K562 (cell line): ENCODE results near the gene ZSWIM1. TPM values are rescaled to one million over a fixed set of nuclear protein-coding genes. Genes with fewer than 3 reads are reported as not detected.

Experiments used
- ATAC-seq: fragments of 200-7000 bp; cut with Tn5 transposase; 3 replicates; pipeline ENCODE4 v1.9.1; 2020; ENCODE audit warnings: moderate library complexity
- BruUV-seq: library from RNA; stranded (reverse); fragments of 400-500 nt; replicated peaks from 2 replicates; lab custom pipeline; 2021; lab: Mats Ljungman, UMichigan
- CTCF ChIA-PET: fragments of 300-600 bp; formaldehyde crosslinking; extraction: SDS; loops from one replicate; lab custom pipeline; 2021; ENCODE audit warnings: low intra/inter-chr PET ratio; lab: Yijun Ruan, JAX
- POLR2A ChIA-PET: fragments of 300-600, 350-650 bp; sonication (Branson Sonifier 250); formaldehyde crosslinking; extraction: SDS; loops from one replicate; lab custom pipeline; 2021; ENCODE audit warnings: antibody characterized with exemption, inconsistent platforms; lab: Yijun Ruan, JAX
- DNase-seq, 4 experiments: peaks; one replicate each; pipeline versions ENCODE4 v3.0.0 to v3.0.0-alpha.2; 2011 to 2018; ENCODE audit warnings: low spot score in 3 of 4, mixed read lengths in 3 of 4; ENCODE audit errors: extremely low read depth in 1 of 4
- FAIRE-seq: peaks from 2 replicates; lab custom pipeline; 2011; peaks lifted over from hg19 to GRCh38; lab: Jason Lieb, UNC
- H2AFZ ChIP-seq: 2 replicates; pipeline ENCODE4 v1.6.0; 2011; ENCODE audit warnings: low read depth, low read length, control low read depth, inconsistent platforms
- H3K27ac ChIP-seq: fragments of 200-600 bp; 3 replicates; pipeline ENCODE4 v1.8.0; 2011; ENCODE audit warnings: low read depth, mild to moderate bottlenecking, control low read depth, inconsistent platforms, low read length, moderate library complexity, mixed read lengths; ENCODE audit errors: extremely low read depth
- H3K27me3 ChIP-seq, 2 experiments: fragments of 300-600 bp in 1 of 2; 2 replicates in 1 of 2; 3 replicates in 1 of 2; pipeline versions ENCODE4 v1.6.0 to v1.8.0; 2011; ENCODE audit warnings: inconsistent platforms in 2 of 2, low read length in 2 of 2, mild to moderate bottlenecking in 1 of 2, mixed read lengths in 1 of 2, moderate library complexity in 1 of 2; ENCODE audit not compliant: control insufficient read depth in 2 of 2, insufficient read depth in 2 of 2
- H3K36me3 ChIP-seq: fragments of 300-600 bp; 3 replicates; pipeline ENCODE4 v1.8.0; 2011; ENCODE audit warnings: mild to moderate bottlenecking, low read length, inconsistent platforms; ENCODE audit not compliant: control insufficient read depth, insufficient read depth
- H3K4me1 ChIP-seq, 2 experiments: fragments of 200-600 bp in 1 of 2; replicated peaks in 1 of 2; 2 replicates in 1 of 2; 3 replicates in 1 of 2; pipeline versions ENCODE4 v1.5.1 to v1.8.0; 2011; ENCODE audit warnings: inconsistent platforms in 2 of 2, low read length in 2 of 2, mild to moderate bottlenecking in 1 of 2, mixed read lengths in 1 of 2, moderate library complexity in 1 of 2; ENCODE audit not compliant: control insufficient read depth in 2 of 2, insufficient read depth in 2 of 2
- H3K4me2 ChIP-seq: 2 replicates; pipeline ENCODE4 v1.6.1; 2011; ENCODE audit warnings: low read length, control low read depth, inconsistent platforms, mixed read lengths; ENCODE audit not compliant: insufficient read depth
- H3K4me3 ChIP-seq: fragments of 200-600 bp; sonication (generic), shearing (Covaris generic); 2 replicates; pipeline ENCODE4 v1.5.1; 2016; ENCODE audit warnings: control low read depth, inconsistent platforms
- H3K79me2 ChIP-seq: fragments of 200-600 bp; 3 replicates; pipeline ENCODE4 v1.8.0; 2011; ENCODE audit warnings: low read length, inconsistent platforms; ENCODE audit not compliant: control insufficient read depth, insufficient read depth
- H3K9ac ChIP-seq, 2 experiments: 2 replicates each; pipeline versions ENCODE4 v1.6.0 to v1.6.1; 2011; ENCODE audit warnings: low read depth in 2 of 2, low read length in 2 of 2, control low read depth in 1 of 2, inconsistent platforms in 1 of 2, mild to moderate bottlenecking in 1 of 2, mixed read lengths in 1 of 2; ENCODE audit not compliant: insufficient read depth in 1 of 2
- H3K9me1 ChIP-seq: one replicate; pipeline ENCODE4 v1.6.0; 2011; ENCODE audit warnings: inconsistent platforms, mild to moderate bottlenecking, low read length, moderate library complexity; ENCODE audit not compliant: control insufficient read depth, insufficient read depth
- H3K9me3 ChIP-seq: replicated peaks from 2 replicates; pipeline ENCODE4 v1.5.1; 2011; ENCODE audit warnings: low read depth, low read length, inconsistent platforms; ENCODE audit not compliant: control insufficient read depth, insufficient read depth
- H4K20me1 ChIP-seq: replicated peaks from 2 replicates; pipeline ENCODE4 v1.6.1; 2011; ENCODE audit warnings: low read length, inconsistent platforms, mixed read lengths; ENCODE audit not compliant: control insufficient read depth, insufficient read depth
- ATF7 ChIP-seq: fragments of 450-650 bp; IDR thresholded peaks from 2 replicates; pipeline ENCODE4 v1.7.1; 2014; ENCODE audit warnings: mild to moderate bottlenecking, moderate library complexity
- EGR1 ChIP-seq: fragments of 450-650 bp; conservative IDR thresholded peaks from 2 replicates; pipeline ENCODE4 v1.6.1; 2017; ENCODE audit warnings: mild to moderate bottlenecking
- KLF6 ChIP-seq: fragments of 250-450 bp; sonication (Bioruptor Pico); IDR thresholded peaks from 2 replicates; pipeline ENCODE4 v1.4.0; 2020; ENCODE audit warnings: mild to moderate bottlenecking, moderate library complexity, borderline replicate concordance
- OTX1 ChIP-seq: fragments of 450-650 bp; formaldehyde crosslinking; IDR thresholded peaks from 2 replicates; pipeline ENCODE4 v1.4.0; 2022; ENCODE audit warnings: mild to moderate bottlenecking
- PCBP1 ChIP-seq: fragments of 200-400 bp; formaldehyde crosslinking; IDR thresholded peaks from 2 replicates; pipeline ENCODE4 v1.6.1; 2018; ENCODE audit warnings: mild to moderate bottlenecking, low read depth, low read length; ENCODE audit not compliant: poor library complexity, severe bottlenecking
- PHF8 ChIP-seq: fragments of 200-600 bp; sonication (generic); IDR thresholded peaks from 2 replicates; pipeline ENCODE4 v1.6.1; 2012; ENCODE audit warnings: mixed run types, mild to moderate bottlenecking, inconsistent platforms, low read length, moderate library complexity, borderline replicate concordance
- RFX7 ChIP-seq: fragments of 250-450 bp; sonication (Bioruptor Pico); IDR thresholded peaks from 2 replicates; pipeline ENCODE4 v1.5.1; 2021; ENCODE audit warnings: mild to moderate bottlenecking
- TAF1 ChIP-seq: IDR thresholded peaks from 2 replicates; pipeline ENCODE4 v1.6.1; 2011; ENCODE audit warnings: mild to moderate bottlenecking, low read length, moderate library complexity; ENCODE audit not compliant: insufficient read depth, control insufficient read depth, severe bottlenecking; ENCODE audit errors: extremely low read depth
- ZNF124 ChIP-seq: sonication (generic); formaldehyde crosslinking; IDR thresholded peaks from 2 replicates; pipeline ENCODE4 v1.8.1; 2022; ENCODE audit warnings: missing genetic modification reagents
- ZNF668 ChIP-seq: fragments of 250-450 bp; sonication (Bioruptor Pico); IDR thresholded peaks from 2 replicates; pipeline ENCODE4 v1.8.0; 2022; ENCODE audit warnings: mild to moderate bottlenecking, inconsistent platforms
- ZNF780A ChIP-seq: fragments of 250-450 bp; sonication (Bioruptor Pico); IDR thresholded peaks from 2 replicates; pipeline ENCODE4 v1.5.0; 2021; ENCODE audit warnings: mild to moderate bottlenecking
- WGBS: fragments of 100-300 bp; shearing (Covaris generic); methylation state at CpG from one replicate; pipeline ENCODE4 v1.1.6; 2016; ENCODE audit warnings: low coverage, mixed read lengths; ENCODE audit not compliant: insufficient coverage; ENCODE audit errors: missing lambda C conversion rate; 5-methylcytosine and 5-hydroxymethylcytosine counted together
- in situ Hi-C: fragments of 300-500 bp; cut with MboI; formaldehyde crosslinking; loops from 4 replicates; pipeline ENCODE4 v1.15.0; 2018; ENCODE audit warnings: inconsistent platforms, mixed read lengths
- intact Hi-C: fragments of 100-400 bp; cut with micrococcal nuclease; formaldehyde crosslinking; loops from 2 replicates; pipeline ENCODE4 v1.14.2; 2022
- polyA plus RNA-seq, 8 experiments: library from polyadenylated mRNA; depleted of rRNA in 4 of 8; stranded (reverse) in 5 of 8; unstranded in 3 of 8; fragments of >200 nt; fragmentation: Nextera tagmentation in 2 of 8; fragmentation: Illumina TruSeq in 1 of 8; extraction: Ambion mirVana in 2 of 8; extraction: Trizol in 1 of 8; gene quantifications; 2 replicates each; pipeline versions ENCODE4 v1.2.1 to v1.2.3, GENCODE V29; 2011 to 2014; ENCODE audit warnings: inconsistent platforms in 1 of 8, missing spikeins in 1 of 8
- total RNA-seq, 7 experiments: library from RNA; depleted of rRNA in 6 of 7; stranded (reverse); fragments of >200 nt in 6 of 7; fragmentation: Illumina TruSeq in 2 of 7; extraction: Trizol in 2 of 7; gene quantifications; 2 replicates each; pipeline versions ENCODE4 v1.2.1 to v1.2.3, GENCODE V29; 2011 to 2021; ENCODE audit warnings: low replicate concordance in 1 of 7
- TF ChIP-seq, protein P1 (sequence below): fragments of 450-650 bp; IDR thresholded peaks from 2 replicates; pipeline ENCODE4 v1.6.1; 2018; ENCODE audit not compliant: partially characterized antibody
- TF ChIP-seq, protein P2 (sequence below): IDR thresholded peaks from 3 replicates; pipeline ENCODE4 v1.6.1; 2011; ENCODE audit warnings: borderline replicate concordance, mild to moderate bottlenecking, moderate library complexity; ENCODE audit not compliant: insufficient read length; ENCODE audit errors: extremely low read depth
- TF ChIP-seq, protein P3 (sequence below): fragments of 200-800 bp; sonication (Bioruptor generic); IDR thresholded peaks from 2 replicates; pipeline ENCODE4 v1.6.1; 2017; ENCODE audit warnings: missing genetic modification characterization, missing compliant biosample characterization

The ZSWIM1 gene
- total and polyA plus RNA-seq, 9 of the 15 experiments (the other 6 are each of a cell fraction or from before 2014, with no cell fraction given), result 2.5 to 15.6 (median 9.5) TPM

DNA sequence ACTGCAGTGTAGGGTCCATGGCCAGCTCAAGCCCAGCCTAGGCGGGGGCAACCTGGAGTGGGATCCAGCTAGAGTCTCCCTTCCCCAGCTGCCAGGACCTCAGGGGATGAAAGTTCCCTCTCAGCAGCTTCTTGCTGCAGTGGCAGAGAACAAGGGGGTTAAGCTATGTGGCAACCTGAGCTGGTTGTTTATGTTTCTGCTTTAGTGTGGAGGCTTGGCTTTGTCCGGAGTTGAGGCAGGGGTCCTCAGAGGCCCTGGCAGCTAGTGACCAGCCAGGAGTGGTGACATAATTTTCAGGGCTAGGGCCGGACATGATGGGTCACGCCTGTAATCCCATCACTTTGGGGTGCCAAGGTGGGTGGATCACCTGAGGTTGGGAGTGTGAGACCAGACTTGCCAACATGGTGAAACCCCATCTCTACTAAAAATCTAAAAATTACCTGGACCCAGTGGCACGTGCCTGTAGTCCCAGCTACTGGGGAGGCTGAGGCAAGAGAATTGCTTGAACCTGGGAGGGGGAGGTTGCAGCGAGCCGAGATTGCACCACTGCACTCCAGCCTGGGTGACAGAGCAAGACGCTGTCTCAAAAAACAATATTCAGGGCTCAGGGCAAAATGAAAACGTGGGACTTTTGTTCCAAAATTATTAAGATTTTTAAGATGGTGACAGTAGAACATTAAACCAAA is 44.9 kb downstream of the ZSWIM1 start:
- Histone ChIP-seq H3K9me1 (no peaks in the 10 kb centered on the region), H3K27ac (no peak overlapping the region), H3K9me3 (no peaks in the 10 kb centered on the region), H3K4me1 (peaks cover 6 to 10% of the 10 kb centered on the region in 2 experiments; a peak in 4 of 5 replicates), H3K79me2 (no peaks in the 10 kb centered on the region), H3K4me3 (no peak overlapping the region), H3K27me3 (no peaks in the 10 kb centered on the region; a peak in 1 of 5 replicates), H4K20me1 (peaks cover 3% of the 10 kb centered on the region; the same call in 1 of the 2 replicates), H2AFZ (no peak overlapping the region), H3K9ac (no peak overlapping the region), H3K36me3 (no peaks in the 10 kb centered on the region), H3K4me2 (no peak overlapping the region)
- no TSS peak for BruUV-seq
- ChIA-PET CTCF (no interaction called here), POLR2A (interaction anchor here (0.7 to 8.0 kb wide), 3 partner anchors 7 to 23 kb away, joined by 3 to 91 read pairs (median 3); partner anchors contain the start of gene PCIF1)
- intact Hi-C loops (no loop called here), in situ Hi-C loops (no loop called here)
- FAIRE-seq, result no peak
- no peak for DNase-seq
- 36% methylated on average over 9 of the region's 9 CpGs for WGBS
- ATAC-seq, result no peak
- TF ChIP-seq KLF6 (CRISPR knock-in tag) (no peak), TAF1 (no peak), PHF8 (no peak), ZNF780A (no peak), ZNF668 (no peak), RFX7 (CRISPR knock-in tag) (no peak), ATF7 (no peak), EGR1 (no peak), ZNF124 (CRISPR knock-in tag) (no peak), OTX1 (CRISPR knock-in tag) (no peak), PCBP1 (no peak)
- TF ChIP-seq, protein P1, sequence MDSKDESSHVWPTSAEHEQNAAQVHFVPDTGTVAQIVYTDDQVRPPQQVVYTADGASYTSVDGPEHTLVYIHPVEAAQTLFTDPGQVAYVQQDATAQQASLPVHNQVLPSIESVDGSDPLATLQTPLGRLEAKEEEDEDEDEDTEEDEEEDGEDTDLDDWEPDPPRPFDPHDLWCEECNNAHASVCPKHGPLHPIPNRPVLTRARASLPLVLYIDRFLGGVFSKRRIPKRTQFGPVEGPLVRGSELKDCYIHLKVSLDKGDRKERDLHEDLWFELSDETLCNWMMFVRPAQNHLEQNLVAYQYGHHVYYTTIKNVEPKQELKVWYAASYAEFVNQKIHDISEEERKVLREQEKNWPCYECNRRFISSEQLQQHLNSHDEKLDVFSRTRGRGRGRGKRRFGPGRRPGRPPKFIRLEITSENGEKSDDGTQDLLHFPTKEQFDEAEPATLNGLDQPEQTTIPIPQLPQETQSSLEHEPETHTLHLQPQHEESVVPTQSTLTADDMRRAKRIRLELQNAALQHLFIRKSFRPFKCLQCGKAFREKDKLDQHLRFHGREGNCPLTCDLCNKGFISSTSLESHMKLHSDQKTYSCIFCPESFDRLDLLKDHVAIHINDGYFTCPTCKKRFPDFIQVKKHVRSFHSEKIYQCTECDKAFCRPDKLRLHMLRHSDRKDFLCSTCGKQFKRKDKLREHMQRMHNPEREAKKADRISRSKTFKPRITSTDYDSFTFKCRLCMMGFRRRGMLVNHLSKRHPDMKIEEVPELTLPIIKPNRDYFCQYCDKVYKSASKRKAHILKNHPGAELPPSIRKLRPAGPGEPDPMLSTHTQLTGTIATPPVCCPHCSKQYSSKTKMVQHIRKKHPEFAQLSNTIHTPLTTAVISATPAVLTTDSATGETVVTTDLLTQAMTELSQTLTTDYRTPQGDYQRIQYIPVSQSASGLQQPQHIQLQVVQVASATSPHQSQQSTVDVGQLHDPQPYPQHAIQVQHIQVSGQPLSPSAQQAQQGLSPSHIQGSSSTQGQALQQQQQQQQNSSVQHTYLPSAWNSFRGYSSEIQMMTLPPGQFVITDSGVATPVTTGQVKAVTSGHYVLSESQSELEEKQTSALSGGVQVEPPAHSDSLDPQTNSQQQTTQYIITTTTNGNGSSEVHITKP, result no peak
- TF ChIP-seq, protein P2, sequence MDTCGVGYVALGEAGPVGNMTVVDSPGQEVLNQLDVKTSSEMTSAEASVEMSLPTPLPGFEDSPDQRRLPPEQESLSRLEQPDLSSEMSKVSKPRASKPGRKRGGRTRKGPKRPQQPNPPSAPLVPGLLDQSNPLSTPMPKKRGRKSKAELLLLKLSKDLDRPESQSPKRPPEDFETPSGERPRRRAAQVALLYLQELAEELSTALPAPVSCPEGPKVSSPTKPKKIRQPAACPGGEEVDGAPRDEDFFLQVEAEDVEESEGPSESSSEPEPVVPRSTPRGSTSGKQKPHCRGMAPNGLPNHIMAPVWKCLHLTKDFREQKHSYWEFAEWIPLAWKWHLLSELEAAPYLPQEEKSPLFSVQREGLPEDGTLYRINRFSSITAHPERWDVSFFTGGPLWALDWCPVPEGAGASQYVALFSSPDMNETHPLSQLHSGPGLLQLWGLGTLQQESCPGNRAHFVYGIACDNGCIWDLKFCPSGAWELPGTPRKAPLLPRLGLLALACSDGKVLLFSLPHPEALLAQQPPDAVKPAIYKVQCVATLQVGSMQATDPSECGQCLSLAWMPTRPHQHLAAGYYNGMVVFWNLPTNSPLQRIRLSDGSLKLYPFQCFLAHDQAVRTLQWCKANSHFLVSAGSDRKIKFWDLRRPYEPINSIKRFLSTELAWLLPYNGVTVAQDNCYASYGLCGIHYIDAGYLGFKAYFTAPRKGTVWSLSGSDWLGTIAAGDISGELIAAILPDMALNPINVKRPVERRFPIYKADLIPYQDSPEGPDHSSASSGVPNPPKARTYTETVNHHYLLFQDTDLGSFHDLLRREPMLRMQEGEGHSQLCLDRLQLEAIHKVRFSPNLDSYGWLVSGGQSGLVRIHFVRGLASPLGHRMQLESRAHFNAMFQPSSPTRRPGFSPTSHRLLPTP, result no peak
- TF ChIP-seq, protein P3, sequence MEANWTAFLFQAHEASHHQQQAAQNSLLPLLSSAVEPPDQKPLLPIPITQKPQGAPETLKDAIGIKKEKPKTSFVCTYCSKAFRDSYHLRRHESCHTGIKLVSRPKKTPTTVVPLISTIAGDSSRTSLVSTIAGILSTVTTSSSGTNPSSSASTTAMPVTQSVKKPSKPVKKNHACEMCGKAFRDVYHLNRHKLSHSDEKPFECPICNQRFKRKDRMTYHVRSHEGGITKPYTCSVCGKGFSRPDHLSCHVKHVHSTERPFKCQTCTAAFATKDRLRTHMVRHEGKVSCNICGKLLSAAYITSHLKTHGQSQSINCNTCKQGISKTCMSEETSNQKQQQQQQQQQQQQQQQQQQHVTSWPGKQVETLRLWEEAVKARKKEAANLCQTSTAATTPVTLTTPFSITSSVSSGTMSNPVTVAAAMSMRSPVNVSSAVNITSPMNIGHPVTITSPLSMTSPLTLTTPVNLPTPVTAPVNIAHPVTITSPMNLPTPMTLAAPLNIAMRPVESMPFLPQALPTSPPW (CRISPR knock-in tag), result no peak
